SK-N-SH (cell line): ENCODE data around the gene SLC51A. TPM values are rescaled to one million over a fixed set of nuclear protein-coding genes. Genes with fewer than 3 reads are reported as not detected.

Experiments
- CTCF ChIA-PET: fragments of 300-600, 350-600 bp; formaldehyde crosslinking; extraction: SDS; loops from one replicate; lab custom pipeline; 2021; lab: Yijun Ruan, JAX
- POLR2A ChIA-PET: fragments of 350-600 bp; sonication (Branson Sonifier 250); formaldehyde crosslinking; extraction: SDS; loops from one replicate; lab custom pipeline; 2020; ENCODE audit warnings: antibody characterized with exemption, inconsistent platforms; lab: Yijun Ruan, JAX
- DNase-seq: peaks from one replicate; pipeline ENCODE4 v3.0.0; 2012
- H2AFZ ChIP-seq: fragments of 200-600 bp; sonication (generic); 2 replicates; pipeline ENCODE4 v1.8.1; 2016; ENCODE audit warnings: antibody characterized with exemption, mild to moderate bottlenecking, low read depth
- H3F3A ChIP-seq: fragments of 200-600 bp; sonication (generic); replicated peaks from 2 replicates; pipeline ENCODE3; 2016; ENCODE audit warnings: antibody characterized with exemption, mild to moderate bottlenecking; ENCODE audit not compliant: insufficient read depth
- H3K27ac ChIP-seq, 2 experiments: fragments of 200-500 bp in 1 of 2; fragments of 200-600 bp in 1 of 2; sonication (Bioruptor generic) in 1 of 2; sonication (generic), shearing (Covaris generic) in 1 of 2; 2 replicates each; pipeline versions ENCODE4 v1.5.1 to v1.6.1; 2014 to 2016; ENCODE audit warnings: low read depth in 2 of 2, inconsistent platforms in 1 of 2, low read length in 1 of 2, mild to moderate bottlenecking in 1 of 2, mixed read lengths in 1 of 2
- H3K27me3 ChIP-seq: fragments of 200-600 bp; sonication (generic), shearing (Covaris generic); 2 replicates; pipeline ENCODE4 v1.6.1; 2016; ENCODE audit warnings: mixed run types; ENCODE audit not compliant: insufficient read depth
- H3K36me3 ChIP-seq, 2 experiments: fragments of 200-500 bp in 1 of 2; fragments of 200-600 bp in 1 of 2; sonication (Bioruptor generic) in 1 of 2; sonication (generic) in 1 of 2; replicated peaks in 1 of 2; 2 replicates each; pipeline versions ENCODE3 to v1.5.1; 2014 to 2016; ENCODE audit warnings: low read length in 1 of 2, mild to moderate bottlenecking in 1 of 2; ENCODE audit not compliant: insufficient read depth in 2 of 2, control insufficient read depth in 1 of 2
- H3K4me1 ChIP-seq, 2 experiments: fragments of 200-500 bp in 1 of 2; fragments of 200-600 bp in 1 of 2; sonication (Bioruptor generic) in 1 of 2; sonication (generic), shearing (Covaris generic) in 1 of 2; 2 replicates each; pipeline versions ENCODE4 v1.5.1 to v1.6.1; 2014 to 2016; ENCODE audit warnings: low read depth in 1 of 2, low read length in 1 of 2, mixed run types in 1 of 2; ENCODE audit not compliant: insufficient read depth in 2 of 2, control insufficient read depth in 1 of 2
- H3K4me2 ChIP-seq: fragments of 200-600 bp; sonication (generic), shearing (Covaris generic); 2 replicates; pipeline ENCODE4 v1.6.1; 2017; ENCODE audit warnings: mixed run types
- H3K4me3 ChIP-seq, 2 experiments: fragments of 200-500 bp in 1 of 2; fragments of 200-600 bp in 1 of 2; sonication (Bioruptor generic) in 1 of 2; sonication (generic), shearing (Covaris generic) in 1 of 2; 2 replicates each; pipeline versions ENCODE4 v1.5.1 to v1.8.1; 2014 to 2016; ENCODE audit warnings: low read depth in 2 of 2, inconsistent platforms in 1 of 2, low read length in 1 of 2, mild to moderate bottlenecking in 1 of 2, mixed read lengths in 1 of 2, moderate library complexity in 1 of 2
- H3K79me2 ChIP-seq: fragments of 200-600 bp; sonication (generic); 2 replicates; pipeline ENCODE4 v1.8.1; 2017; ENCODE audit warnings: mild to moderate bottlenecking; ENCODE audit not compliant: insufficient read depth
- H3K9ac ChIP-seq: fragments of 200-600 bp; sonication (generic); 2 replicates; pipeline ENCODE4 v1.6.1; 2017; ENCODE audit warnings: mixed run types
- H3K9me2 ChIP-seq: fragments of 200-600 bp; sonication (generic); 2 replicates; pipeline ENCODE4 v1.6.1; 2017; ENCODE audit warnings: mixed run types
- H3K9me3 ChIP-seq: fragments of 200-600 bp; sonication (generic); 2 replicates; pipeline ENCODE4 v1.6.1; 2017; ENCODE audit warnings: mixed run types, mild to moderate bottlenecking, moderate library complexity
- H4K20me1 ChIP-seq: fragments of 200-600 bp; sonication (generic); 2 replicates; pipeline ENCODE4 v1.6.1; 2017; ENCODE audit warnings: mild to moderate bottlenecking, mixed run types; ENCODE audit not compliant: insufficient read depth
- EZH2phosphoT487 ChIP-seq: fragments of 200-600 bp; sonication (generic); IDR thresholded peaks from 2 replicates; pipeline ENCODE4 v1.6.1; 2017; ENCODE audit warnings: low read depth, mixed run types, mild to moderate bottlenecking, antibody characterized with exemption, moderate library complexity, borderline replicate concordance
- FOXJ3 ChIP-seq: sonication (generic); formaldehyde crosslinking; IDR thresholded peaks from 2 replicates; pipeline ENCODE4 v1.5.1; 2020; ENCODE audit warnings: mild to moderate bottlenecking, missing genetic modification reagents
- JUND ChIP-seq: IDR thresholded peaks from 2 replicates; pipeline ENCODE4 v1.4.0; 2012
- MEF2A ChIP-seq: IDR thresholded peaks from 2 replicates; pipeline ENCODE4 v1.4.0; 2012; ENCODE audit warnings: low read depth, borderline replicate concordance
- MXI1 ChIP-seq: IDR thresholded peaks from 2 replicates; pipeline ENCODE4 v1.6.1; 2012; ENCODE audit warnings: mild to moderate bottlenecking, low read depth, low read length, improper control_type of control experiment
- NFIC ChIP-seq: IDR thresholded peaks from 2 replicates; pipeline ENCODE4 v1.4.0; 2012; ENCODE audit warnings: borderline replicate concordance
- PBX3 ChIP-seq: IDR thresholded peaks from 2 replicates; pipeline ENCODE4; 2012
- RXRA ChIP-seq: IDR thresholded peaks from 2 replicates; pipeline ENCODE4 v1.4.0; 2012; ENCODE audit warnings: low read depth, mild to moderate bottlenecking, borderline replicate concordance
- TEAD4 ChIP-seq: IDR thresholded peaks from 2 replicates; pipeline ENCODE4 v1.4.0; 2012; ENCODE audit warnings: mild to moderate bottlenecking, borderline replicate concordance; ENCODE audit not compliant: insufficient read depth
- WGBS: methylation state at CpG from one replicate; pipeline ENCODE4 v1.1.6; 2017; ENCODE audit warnings: low lambda C conversion rate; 5-methylcytosine and 5-hydroxymethylcytosine counted together
- polyA plus RNA-seq, 3 experiments: library from polyadenylated mRNA; depleted of rRNA; stranded (reverse); fragments of >200 nt; gene quantifications; 2 replicates each; pipeline ENCODE4 v1.2.3, GENCODE V29; 2012
- TF ChIP-seq, protein P1 (sequence below): IDR thresholded peaks from 2 replicates; pipeline ENCODE4 v1.6.1; 2012; ENCODE audit warnings: mild to moderate bottlenecking, low read depth, low read length, moderate library complexity

The SLC51A gene
- polyA plus RNA-seq, 1 of the 3 experiments (the other 2 are of a cell fraction) = not detected

DNA sequence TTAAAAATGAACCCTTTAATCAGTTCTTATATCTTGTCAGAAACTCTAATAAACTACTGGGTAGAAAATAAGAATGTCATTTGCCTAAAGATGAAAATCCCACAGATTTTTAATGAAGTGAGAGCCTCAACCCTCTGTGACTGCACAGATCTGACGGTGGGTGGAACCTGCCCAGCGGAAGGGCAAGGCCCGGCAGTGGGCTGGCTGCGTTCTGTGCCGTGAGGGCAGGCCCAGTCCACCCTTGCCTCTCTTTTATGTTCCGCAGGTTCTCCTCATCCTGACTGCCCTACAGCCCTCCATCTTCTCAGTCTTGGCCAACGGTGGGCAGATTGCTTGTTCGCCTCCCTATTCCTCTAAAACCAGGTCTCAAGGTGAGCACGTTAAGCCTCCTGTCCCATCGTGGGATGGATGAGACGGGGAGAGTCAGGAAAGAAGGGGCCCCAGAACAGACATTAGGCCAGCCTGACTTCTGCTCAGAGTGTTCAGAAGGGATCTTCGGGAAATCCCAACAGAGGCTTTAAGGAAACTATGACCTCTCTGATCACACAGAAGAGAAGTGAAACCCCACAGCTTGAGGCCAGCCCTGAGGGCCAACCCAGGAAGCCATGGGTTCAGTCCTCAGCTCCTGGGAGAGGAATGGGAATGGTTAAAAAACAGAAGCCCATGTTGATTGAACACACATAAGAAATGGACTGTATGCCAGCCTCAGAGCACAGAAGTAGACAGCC, 16.0 kb downstream of the SLC51A start (continued):
- TF ChIP-seq MEF2A (no peak), PBX3 (no peak)

- H3K36me3 ChIP-seq = peaks cover 7 to 15% of the 10 kb centered on the region in 2 experiments
- no peaks in the 10 kb centered on the region for H3K79me2 ChIP-seq
- H3K9me3 ChIP-seq = no peaks in the 10 kb centered on the region
- ChIA-PET POLR2A (no interaction called here), CTCF (interaction anchor here (1.2 kb wide), 1 partner anchor 21 kb away, joined by 3 read pairs; no protein-coding TSS in a partner anchor)
- no peak overlapping the region for H2AFZ ChIP-seq
- no peak for DNase-seq
- no peak overlapping the region for H3K4me3 ChIP-seq
- H3K9me2 ChIP-seq = no peaks in the 10 kb centered on the region
- H3K27me3 ChIP-seq = no peaks in the 10 kb centered on the region
- no peaks in the 10 kb centered on the region for H4K20me1 ChIP-seq
- WGBS = 89% methylated on average over 8 of the region's 8 CpGs
- TF ChIP-seq EZH2phosphoT487 = no peak
- no peak for TF ChIP-seq MXI1
- no peak overlapping the region for H3K27ac ChIP-seq
- H3K9ac ChIP-seq = no peak overlapping the region
- peaks cover 3% of the 10 kb centered on the region for H3F3A ChIP-seq
- no peak overlapping the region for H3K4me2 ChIP-seq
- no peaks in the 10 kb centered on the region; a peak in 1 of 4 replicates for H3K4me1 ChIP-seq
Measured at GRCh38 chr3:196232882-196233251, 16.5 kb downstream of the SLC51A start.

GRCh38 chr3:196235452-196236122, 19.3 kb downstream of the SLC51A start:
- CTCF ChIA-PET = interaction anchor here (1.6 to 1.8 kb wide), 2 partner anchors 18 to 20 kb away, joined by 6 to 7 read pairs; no protein-coding TSS in a partner anchor
- WGBS = 86% methylated on average over 12 of the region's 12 CpGs
- no peak for DNase-seq

More at GRCh38 chr3:196235452-196236122, 19.3 kb downstream of the SLC51A start:
- Histone ChIP-seq H3K27me3 (no peaks in the 10 kb centered on the region), H2AFZ (no peak overlapping the region), H3K27ac (no peak overlapping the region), H3K4me1 (no peaks in the 10 kb centered on the region), H3K9ac (no peak overlapping the region), H3K9me2 (no peaks in the 10 kb centered on the region), H3K4me2 (no peak overlapping the region), H3K36me3 (peaks cover 23 to 36% of the 10 kb centered on the region in 2 experiments), H3K4me3 (no peak overlapping the region), H3K79me2 (no peaks in the 10 kb centered on the region), H4K20me1 (no peaks in the 10 kb centered on the region), H3F3A (peaks cover 7% of the 10 kb centered on the region), H3K9me3 (no peaks in the 10 kb centered on the region)
- POLR2A ChIA-PET = no interaction called here
- TF ChIP-seq NFIC = no peak
- TF ChIP-seq JUND = no peak
- no peak for TF ChIP-seq FOXJ3
- no peak for TF ChIP-seq TEAD4
- TF ChIP-seq RXRA = no peak
- no peak for TF ChIP-seq EZH2phosphoT487
- TF ChIP-seq, protein P1, sequence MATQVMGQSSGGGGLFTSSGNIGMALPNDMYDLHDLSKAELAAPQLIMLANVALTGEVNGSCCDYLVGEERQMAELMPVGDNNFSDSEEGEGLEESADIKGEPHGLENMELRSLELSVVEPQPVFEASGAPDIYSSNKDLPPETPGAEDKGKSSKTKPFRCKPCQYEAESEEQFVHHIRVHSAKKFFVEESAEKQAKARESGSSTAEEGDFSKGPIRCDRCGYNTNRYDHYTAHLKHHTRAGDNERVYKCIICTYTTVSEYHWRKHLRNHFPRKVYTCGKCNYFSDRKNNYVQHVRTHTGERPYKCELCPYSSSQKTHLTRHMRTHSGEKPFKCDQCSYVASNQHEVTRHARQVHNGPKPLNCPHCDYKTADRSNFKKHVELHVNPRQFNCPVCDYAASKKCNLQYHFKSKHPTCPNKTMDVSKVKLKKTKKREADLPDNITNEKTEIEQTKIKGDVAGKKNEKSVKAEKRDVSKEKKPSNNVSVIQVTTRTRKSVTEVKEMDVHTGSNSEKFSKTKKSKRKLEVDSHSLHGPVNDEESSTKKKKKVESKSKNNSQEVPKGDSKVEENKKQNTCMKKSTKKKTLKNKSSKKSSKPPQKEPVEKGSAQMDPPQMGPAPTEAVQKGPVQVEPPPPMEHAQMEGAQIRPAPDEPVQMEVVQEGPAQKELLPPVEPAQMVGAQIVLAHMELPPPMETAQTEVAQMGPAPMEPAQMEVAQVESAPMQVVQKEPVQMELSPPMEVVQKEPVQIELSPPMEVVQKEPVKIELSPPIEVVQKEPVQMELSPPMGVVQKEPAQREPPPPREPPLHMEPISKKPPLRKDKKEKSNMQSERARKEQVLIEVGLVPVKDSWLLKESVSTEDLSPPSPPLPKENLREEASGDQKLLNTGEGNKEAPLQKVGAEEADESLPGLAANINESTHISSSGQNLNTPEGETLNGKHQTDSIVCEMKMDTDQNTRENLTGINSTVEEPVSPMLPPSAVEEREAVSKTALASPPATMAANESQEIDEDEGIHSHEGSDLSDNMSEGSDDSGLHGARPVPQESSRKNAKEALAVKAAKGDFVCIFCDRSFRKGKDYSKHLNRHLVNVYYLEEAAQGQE = no peak
